ENCODE results near the gene TNS1. TPM values are rescaled to one million over a fixed set of nuclear protein-coding genes. Genes with fewer than 3 reads are reported as not detected.

TNS1 gene
- total RNA-seq, 1 experiment from 2014 or later, result 3.4 TPM

DNA sequence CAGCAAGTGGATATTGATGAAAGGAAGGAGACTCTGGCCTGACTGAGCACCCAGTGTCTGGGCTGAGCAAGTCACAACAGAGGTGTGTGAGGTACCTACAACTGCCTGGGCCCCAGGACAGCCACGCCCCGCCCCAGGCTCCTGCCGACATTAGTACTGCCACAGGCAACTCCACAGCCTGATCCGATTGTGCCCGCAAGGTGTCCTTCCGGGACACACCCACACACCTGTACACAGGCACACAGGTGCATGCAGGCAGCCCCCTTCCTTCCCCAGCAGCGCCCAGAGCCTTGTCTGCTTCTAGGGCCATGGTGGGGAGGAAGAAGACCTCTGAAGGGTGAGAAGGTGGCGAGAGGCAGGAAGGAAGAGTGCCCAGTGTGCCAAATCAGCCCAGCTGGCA lies 83.6 kb downstream of the TNS1 start:
- H3K79me2 ChIP-seq (ENCODE audit: insufficient read depth, low read length), result no peaks in the 10 kb centered on the region

More for the DNA sequence above, 83.6 kb downstream of the TNS1 start:
- H3K4me1 ChIP-seq (ENCODE audit: insufficient read depth, low read length), result peaks cover 13% of the 10 kb centered on the region; the same call in 1 of the 2 replicates
- Mint-ChIP-seq H3K9me3 (peaks cover 0 to 2% of the 10 kb centered on the region in 2 experiments; a peak in 1 of 5 replicates), H3K27me3 (ENCODE audit: low read depth) (peaks cover 5% of the 10 kb centered on the region), H3K4me1 (peaks cover 51 to 64% of the 10 kb centered on the region in 2 experiments), H3K36me3 (ENCODE audit: insufficient read depth in 1 of 3, low read depth in 3 of 3) (no peaks in the 10 kb centered on the region; a peak in 1 of 7 replicates), H3K27ac (peak overlapping the region in 1 of 3 experiments; percentile 35; a peak in 1 of 7 replicates), H3K4me3 (peak overlapping the region in 1 of 2 experiments; percentile 26; a peak in 1 of 5 replicates)
- H2AFZ ChIP-seq (ENCODE audit: low read length), result no peak overlapping the region
- H3K27ac ChIP-seq (ENCODE audit: insufficient read length, low read depth, low read length), result no peak overlapping the region
- H3K4ac ChIP-seq (ENCODE audit: low read depth, low read length), result no peak overlapping the region
- no peak overlapping the region for H4K91ac ChIP-seq (ENCODE audit: insufficient read length, low read depth, low read length)
- H3K14ac ChIP-seq (ENCODE audit: insufficient read depth, low read length), result peak overlapping the region; percentile 59
- H3K23ac ChIP-seq (ENCODE audit: insufficient read length, low read depth, low read length), result no peak overlapping the region
- no peaks in the 10 kb centered on the region for H4K20me1 ChIP-seq (ENCODE audit: control insufficient read depth, insufficient read depth, insufficient read length)
- no peaks in the 10 kb centered on the region for H3K27me3 ChIP-seq (ENCODE audit: insufficient read depth, low read length)
- H3K4me2 ChIP-seq (ENCODE audit: insufficient read depth, insufficient read length, low read length), result no peak overlapping the region
- DNase-seq, result no peak
- no peak overlapping the region for H2BK20ac ChIP-seq (ENCODE audit: low read depth, low read length, poor library complexity, severe bottlenecking)
- H3K18ac ChIP-seq (ENCODE audit: insufficient read length, low read depth, low read length), result peak overlapping the region; percentile 64
- no peak overlapping the region for H3K9ac ChIP-seq (ENCODE audit: extremely low read depth, insufficient read length, low read length)
- H3K79me1 ChIP-seq (ENCODE audit: insufficient read depth, low read depth, low read length, poor library complexity, severe bottlenecking), result no peaks in the 10 kb centered on the region
- H3K23me2 ChIP-seq (ENCODE audit: insufficient read length, low read depth, low read length, poor library complexity, severe bottlenecking), result no peaks in the 10 kb centered on the region
- H2BK15ac ChIP-seq (ENCODE audit: low read depth, low read length), result no peak overlapping the region
- H3K9me3 ChIP-seq (ENCODE audit: control insufficient read depth, low read depth, low read length), result no peaks in the 10 kb centered on the region
- H2BK12ac ChIP-seq (ENCODE audit: insufficient read length, low read depth, low read length), result no peak overlapping the region
- WGBS (ENCODE audit: extremely low coverage, insufficient read length, low lambda C conversion rate), result no CpG with 5 or more reads among the region's 8 CpGs
- no peak overlapping the region for H2BK120ac ChIP-seq (ENCODE audit: low read depth, low read length, poor library complexity, severe bottlenecking)
- no peak overlapping the region for H2AK5ac ChIP-seq (ENCODE audit: insufficient read length, low read length)
- H3T11ph ChIP-seq (ENCODE audit: low read length), result no peak overlapping the region
- H3K56ac ChIP-seq (ENCODE audit: insufficient read length, low read depth, low read length), result no peak overlapping the region
- TF ChIP-seq, protein P1, sequence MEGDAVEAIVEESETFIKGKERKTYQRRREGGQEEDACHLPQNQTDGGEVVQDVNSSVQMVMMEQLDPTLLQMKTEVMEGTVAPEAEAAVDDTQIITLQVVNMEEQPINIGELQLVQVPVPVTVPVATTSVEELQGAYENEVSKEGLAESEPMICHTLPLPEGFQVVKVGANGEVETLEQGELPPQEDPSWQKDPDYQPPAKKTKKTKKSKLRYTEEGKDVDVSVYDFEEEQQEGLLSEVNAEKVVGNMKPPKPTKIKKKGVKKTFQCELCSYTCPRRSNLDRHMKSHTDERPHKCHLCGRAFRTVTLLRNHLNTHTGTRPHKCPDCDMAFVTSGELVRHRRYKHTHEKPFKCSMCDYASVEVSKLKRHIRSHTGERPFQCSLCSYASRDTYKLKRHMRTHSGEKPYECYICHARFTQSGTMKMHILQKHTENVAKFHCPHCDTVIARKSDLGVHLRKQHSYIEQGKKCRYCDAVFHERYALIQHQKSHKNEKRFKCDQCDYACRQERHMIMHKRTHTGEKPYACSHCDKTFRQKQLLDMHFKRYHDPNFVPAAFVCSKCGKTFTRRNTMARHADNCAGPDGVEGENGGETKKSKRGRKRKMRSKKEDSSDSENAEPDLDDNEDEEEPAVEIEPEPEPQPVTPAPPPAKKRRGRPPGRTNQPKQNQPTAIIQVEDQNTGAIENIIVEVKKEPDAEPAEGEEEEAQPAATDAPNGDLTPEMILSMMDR (conservative IDR thresholded peaks at IDR 0.05), result no peak
- no peak overlapping the region for H4K8ac ChIP-seq (replicated peaks; ENCODE audit: insufficient read length, low read depth, low read length)
- H2BK5ac ChIP-seq (ENCODE audit: insufficient read length, low read length), result no peak overlapping the region
- no peak overlapping the region for H4K5ac ChIP-seq (ENCODE audit: insufficient read length, low read depth, low read length)
